Activated CD8-positive, alpha-beta memory T cell treated with anti-CD3 and anti-CD28 coated beads for 1 hour (primary cell): ENCODE results near the gene ATP6V1F.

Experiments used
- DNase-seq, 2 donors: peaks; one replicate each; pipeline ENCODE4 v3.0.0-alpha.2; 2020; ENCODE audit warnings: low read depth in 1 of 2; ENCODE audit errors: extremely low read depth in 1 of 2

The ATP6V1F gene

GRCh38 chr7:128847721-128848211 is 14.9 kb upstream of the ATP6V1F start:
- no peak for DNase-seq

DNA sequence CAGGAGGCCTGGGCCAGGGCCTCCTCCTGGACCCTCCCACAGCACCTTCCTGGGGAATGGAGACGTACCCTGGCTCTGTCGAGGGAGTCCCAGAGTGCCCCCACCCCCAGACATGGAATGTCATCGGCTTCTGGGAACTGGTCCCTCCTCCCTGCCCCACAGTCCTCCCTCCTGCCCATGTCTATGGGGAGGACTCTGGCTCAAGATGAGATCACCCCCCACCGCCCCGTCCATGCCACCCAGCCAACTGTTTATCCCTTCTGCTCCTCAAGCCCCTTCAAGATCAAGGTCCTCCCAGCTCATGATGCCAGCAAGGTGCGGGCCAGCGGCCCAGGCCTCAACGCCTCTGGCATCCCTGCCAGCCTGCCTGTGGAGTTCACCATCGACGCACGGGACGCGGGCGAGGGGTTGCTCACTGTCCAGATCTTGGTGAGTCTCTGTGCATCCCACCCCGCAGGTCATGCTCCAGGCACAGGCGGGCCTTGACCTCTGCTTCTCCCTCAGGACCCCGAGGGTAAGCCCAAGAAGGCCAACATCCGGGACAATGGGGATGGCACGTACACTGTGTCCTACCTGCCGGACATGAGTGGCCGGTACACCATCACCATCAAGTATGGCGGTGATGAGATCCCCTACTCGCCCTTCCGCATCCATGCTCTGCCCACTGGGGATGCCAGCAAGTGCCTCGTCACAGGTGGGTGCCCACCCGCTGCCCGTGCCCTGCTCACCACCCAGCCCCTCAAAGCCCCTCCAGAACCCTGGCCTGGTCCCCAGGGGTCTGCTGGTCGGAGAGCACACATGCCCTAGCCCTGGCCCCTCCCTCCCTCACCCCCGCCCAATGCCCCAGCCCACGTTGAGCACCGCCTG is 14.1 kb upstream of the ATP6V1F start:
- DNase-seq, result no peak

GRCh38 chr7:128849156-128849515 is 13.5 kb upstream of the ATP6V1F start:
- no peak for DNase-seq

- no peak for DNase-seq
Measured at GRCh38 chr7:128849804-128850490, 12.7 kb upstream of the ATP6V1F start.

DNA sequence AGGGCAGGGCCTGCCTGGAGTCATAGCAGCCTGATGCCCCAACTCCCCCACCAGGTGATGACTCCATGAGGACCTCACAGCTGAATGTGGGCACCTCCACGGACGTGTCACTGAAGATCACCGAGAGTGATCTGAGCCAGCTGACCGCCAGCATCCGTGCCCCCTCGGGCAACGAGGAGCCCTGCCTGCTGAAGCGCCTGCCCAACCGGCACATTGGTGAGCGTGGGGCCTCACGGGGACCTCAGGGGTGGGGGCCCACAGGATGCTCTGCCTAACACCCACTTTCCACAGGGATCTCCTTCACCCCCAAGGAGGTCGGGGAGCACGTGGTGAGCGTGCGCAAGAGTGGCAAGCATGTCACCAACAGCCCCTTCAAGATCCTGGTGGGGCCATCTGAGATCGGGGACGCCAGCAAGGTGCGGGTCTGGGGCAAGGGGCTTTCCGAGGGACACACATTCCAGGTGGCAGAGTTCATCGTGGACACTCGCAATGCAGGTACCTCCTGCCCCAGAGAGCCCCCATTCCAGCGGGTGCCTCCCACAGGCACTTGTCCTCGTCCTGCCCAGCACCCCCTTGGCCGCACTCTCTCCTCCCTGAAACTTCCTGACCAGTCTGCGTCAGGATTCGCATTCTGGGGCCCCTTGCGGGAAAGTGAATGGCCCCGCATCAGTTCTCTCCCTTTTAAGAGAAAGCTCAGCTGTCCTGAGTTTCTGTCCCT is 10.0 kb upstream of the ATP6V1F start:
- no peak for DNase-seq

- DNase-seq, result no peak
Measured at GRCh38 chr7:128853799-128854198, 8.9 kb upstream of the ATP6V1F start.

GRCh38 chr7:128854396-128854795 is 8.3 kb upstream of the ATP6V1F start:
- DNase-seq, result no peak

- DNase-seq, result no peak
Measured at GRCh38 chr7:128855559-128855958, 7.1 kb upstream of the ATP6V1F start.

GRCh38 chr7:128856001-128856718 is 6.5 kb upstream of the ATP6V1F start:
- no peak for DNase-seq

- DNase-seq, result no peak
Measured at GRCh38 chr7:128858380-128859231, 4.0 kb upstream of the ATP6V1F start.

GRCh38 chr7:128859232-128860157 is 3.2 kb upstream of the ATP6V1F start:
- no peak for DNase-seq

DNA sequence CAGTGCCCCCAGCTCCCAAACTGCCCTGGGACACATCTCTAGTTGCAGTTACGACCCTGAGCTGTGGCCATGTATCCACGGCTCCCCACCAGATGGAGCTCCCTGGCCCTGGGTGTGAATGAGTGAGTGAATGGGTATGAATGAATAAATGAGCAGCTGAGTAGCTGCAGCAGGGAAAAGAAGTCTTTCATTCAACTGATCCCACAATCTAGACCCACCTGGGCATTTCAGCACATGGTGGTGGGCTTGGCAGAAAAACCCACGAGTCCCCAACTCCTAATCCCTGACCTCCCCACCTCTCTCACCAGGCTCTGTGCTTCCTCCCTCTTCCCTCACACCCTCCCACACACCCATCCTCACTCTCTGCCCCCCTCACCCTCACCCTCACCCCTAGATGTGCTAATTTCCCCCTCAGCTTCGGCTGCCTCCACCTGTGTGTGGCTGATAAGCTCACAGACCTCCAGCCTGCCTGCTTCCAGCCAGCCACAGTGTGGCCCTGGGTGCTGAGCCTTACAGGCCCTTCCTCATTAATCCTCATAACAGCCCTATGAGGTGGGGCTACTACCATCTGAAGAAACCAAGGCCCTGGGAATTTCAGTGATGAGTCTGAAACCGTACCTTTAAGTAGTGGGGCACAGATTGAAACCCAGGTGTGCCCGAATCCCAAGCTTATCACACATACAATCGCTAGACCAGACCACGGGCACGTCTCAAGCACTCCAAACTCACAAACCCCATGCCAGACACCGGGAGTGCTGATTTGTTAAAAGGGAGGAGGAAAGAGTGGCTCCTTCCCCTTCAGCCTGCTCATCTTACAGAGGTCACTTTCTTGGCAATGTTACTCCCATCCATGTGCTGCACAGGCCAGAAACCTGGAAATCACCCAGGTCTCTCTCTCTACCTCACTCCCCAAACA is 2.2 kb upstream of the ATP6V1F start:
- no peak for DNase-seq

DNA sequence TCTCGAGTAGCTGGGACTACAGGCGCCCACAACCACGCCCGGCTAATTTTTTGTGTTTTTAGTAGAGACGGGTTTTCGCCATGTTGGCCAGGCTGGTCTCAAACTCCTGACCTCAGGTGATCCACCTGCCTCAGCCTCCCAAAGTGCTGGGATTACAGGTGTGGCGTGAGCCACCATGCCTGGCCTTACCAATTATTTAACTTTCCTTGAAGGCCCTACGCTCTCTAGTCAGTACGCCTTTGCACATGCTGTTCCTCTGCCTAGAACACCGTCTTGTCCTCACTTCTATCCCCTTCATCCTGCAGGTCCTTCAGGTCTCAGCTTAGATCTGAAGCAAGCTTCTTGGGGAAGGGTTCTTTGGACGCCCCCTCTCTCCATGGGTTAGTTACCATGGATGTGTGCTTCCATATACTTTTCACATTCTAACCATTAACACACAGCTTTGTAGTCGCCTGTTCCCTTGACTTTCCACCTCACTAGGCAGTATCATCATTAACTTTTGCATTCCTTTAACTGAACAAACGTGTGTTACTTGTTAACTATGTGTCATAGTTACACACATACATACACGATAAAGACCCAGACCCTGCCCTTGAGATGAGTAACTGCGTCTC is 592 bp upstream of the ATP6V1F start:
- no peak for DNase-seq

DNA sequence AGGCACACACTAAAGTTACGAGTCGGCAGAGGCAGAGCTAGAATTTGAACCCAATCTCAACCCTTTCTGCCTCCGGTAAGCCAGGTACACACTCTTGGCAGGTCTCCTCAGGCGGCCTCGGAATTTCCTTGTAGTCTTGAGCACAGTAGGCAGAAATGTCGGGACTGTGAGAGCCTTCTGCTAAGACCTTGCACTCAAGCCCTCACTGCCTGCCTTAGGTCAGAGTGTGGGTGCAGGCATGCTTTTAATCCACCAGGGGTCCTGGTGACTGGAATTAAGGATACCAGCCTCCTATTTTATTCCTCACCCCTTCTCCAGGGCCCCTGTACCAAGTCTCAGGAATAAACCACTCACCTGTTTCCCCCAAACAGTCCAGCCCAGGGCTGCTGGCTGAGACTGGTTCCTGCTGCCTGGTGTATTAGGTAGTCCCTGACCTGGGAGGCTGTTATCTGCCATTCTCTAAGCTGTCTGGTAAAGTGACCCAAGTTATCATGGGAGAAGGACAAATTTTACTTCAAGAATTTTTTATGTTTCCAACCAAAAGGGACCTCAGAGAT is 855 bp downstream of the ATP6V1F start:
- DNase-seq, result peak in 1 of 2 donors; percentile 8

GRCh38 chr7:128865303-128865702 is 2.6 kb downstream of the ATP6V1F start:
- no peak for DNase-seq

- no peak for DNase-seq
Measured at GRCh38 chr7:128865996-128866877, 3.6 kb downstream of the ATP6V1F start.
